Small intestine (tissue), 7 donors: ENCODE results near the gene MCF2L2. TPM values are rescaled to one million over a fixed set of nuclear protein-coding genes. Genes with fewer than 3 reads are reported as not detected.

Experiments used
- DNase-seq, 2 donors: peaks; one replicate each; pipeline versions ENCODE4 v3.0.0 to v3.0.0-alpha.2; 2013
- FAIRE-seq: peaks from 2 replicates; lab custom pipeline; 2012; peaks lifted over from hg19 to GRCh38; lab: Jason Lieb, UNC
- H3K27ac ChIP-seq, 3 donors: one replicate each; pipeline ENCODE4 v1.5.1; 2013; ENCODE audit warnings: low read length in 2 of 3, mild to moderate bottlenecking in 2 of 3, control low read depth in 1 of 3, inconsistent platforms in 1 of 3, low read depth in 1 of 3, moderate library complexity in 1 of 3
- H3K27me3 ChIP-seq, 3 donors: one replicate each; pipeline ENCODE4 v1.6.1; 2013; ENCODE audit warnings: low read length in 3 of 3, inconsistent platforms in 1 of 3; ENCODE audit not compliant: control insufficient read depth in 3 of 3, insufficient read depth in 3 of 3
- H3K36me3 ChIP-seq, 3 donors: one replicate each; pipeline ENCODE4 v1.6.1; 2013; ENCODE audit warnings: low read length in 3 of 3, inconsistent platforms in 1 of 3, low read depth in 1 of 3, mild to moderate bottlenecking in 1 of 3, moderate library complexity in 1 of 3; ENCODE audit not compliant: control insufficient read depth in 3 of 3, insufficient read depth in 2 of 3
- H3K4me1 ChIP-seq, 3 donors: one replicate each; pipeline ENCODE4 v1.6.1; 2013; ENCODE audit warnings: low read length in 2 of 3, inconsistent platforms in 1 of 3, low read depth in 1 of 3, mild to moderate bottlenecking in 1 of 3, moderate library complexity in 1 of 3; ENCODE audit not compliant: control insufficient read depth in 3 of 3, insufficient read depth in 2 of 3
- H3K4me3 ChIP-seq, 3 donors: one replicate each; pipeline ENCODE4 v1.5.1; 2013; ENCODE audit warnings: low read length in 3 of 3, control low read depth in 1 of 3, inconsistent platforms in 1 of 3, low read depth in 1 of 3, mild to moderate bottlenecking in 1 of 3, moderate library complexity in 1 of 3
- H3K9me3 ChIP-seq, 2 donors: one replicate each; pipeline ENCODE4 v1.6.1; 2013; ENCODE audit warnings: low read depth in 1 of 2, low read length in 1 of 2; ENCODE audit not compliant: control insufficient read depth in 2 of 2, insufficient read depth in 1 of 2
- WGBS, 3 donors: extraction: QIAGEN DNeasy Blood & Tissue Kit; methylation state at CpG; one replicate each; pipeline ENCODE4 v1.1.7; 2013; 5-methylcytosine and 5-hydroxymethylcytosine counted together
- polyA plus RNA-seq, 4 donors: library from polyadenylated mRNA; stranded (reverse) in 3 of 4; unstranded in 1 of 4; fragments of 200-250 nt in 3 of 4; fragments of 120-200 nt in 1 of 4; gene quantifications; one replicate each; pipeline versions ENCODE4 v1.2.1 to v1.2.3, GENCODE V29; 2013
- donor health status: healthy with polysubstance abuse.
- donor health status: control.
- donor health status: control.
- donor health status: Bipolar disorder and iron deficiency.
- donor health status: healthy.

Gene MCF2L2
- polyA plus RNA-seq, 4 donors = 1.1 to 1.3 (median 1.2) TPM; not detected in 1

GRCh38 chr3:183313351-183313750, 115.1 kb downstream of the MCF2L2 start:
- no peaks in the 10 kb centered on the region for H3K36me3 ChIP-seq
- H3K4me3 ChIP-seq = no peak overlapping the region
- H3K27ac ChIP-seq = no peak overlapping the region
- DNase-seq (no peak), FAIRE-seq (no peak)
- 72 to 89% (median 88%) methylated on average over 4 of the region's 4 CpGs for WGBS, 3 donors
- H3K9me3 ChIP-seq = no peaks in the 10 kb centered on the region
- H3K4me1 ChIP-seq = peaks cover 8 to 28% (median 9%) of the 10 kb centered on the region in 3 donors
- no peaks in the 10 kb centered on the region for H3K27me3 ChIP-seq

DNA sequence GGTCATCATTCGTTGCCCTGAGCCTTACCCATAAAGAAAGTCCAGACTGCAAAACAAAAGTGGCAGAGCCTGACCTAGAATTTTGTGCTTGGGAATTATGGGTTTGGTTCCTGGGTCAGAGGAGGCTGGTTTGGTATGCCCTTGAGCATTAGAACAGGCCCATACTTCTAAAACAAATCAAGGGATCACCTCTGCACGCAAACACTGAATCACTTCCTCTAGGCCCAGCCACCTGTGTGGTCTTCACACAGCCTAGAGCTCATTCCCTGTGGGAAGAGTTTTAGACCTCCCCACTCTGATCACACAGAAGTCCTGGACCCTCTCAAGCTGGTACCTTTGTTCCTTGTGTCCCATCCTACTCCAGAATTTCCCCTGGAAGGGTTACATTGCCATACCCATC, 116.0 kb downstream of the MCF2L2 start:
- Histone ChIP-seq H3K27ac (no peak overlapping the region), H3K4me3 (no peak overlapping the region), H3K9me3 (no peaks in the 10 kb centered on the region), H3K36me3 (no peaks in the 10 kb centered on the region), H3K27me3 (no peaks in the 10 kb centered on the region), H3K4me1 (peaks cover 10 to 37% (median 10%) of the 10 kb centered on the region in 3 donors)
- 68 to 81% (median 73%) methylated on average over 2 of the region's 2 CpGs for WGBS, 3 donors
- no peak for FAIRE-seq
- DNase-seq = no peak

DNA sequence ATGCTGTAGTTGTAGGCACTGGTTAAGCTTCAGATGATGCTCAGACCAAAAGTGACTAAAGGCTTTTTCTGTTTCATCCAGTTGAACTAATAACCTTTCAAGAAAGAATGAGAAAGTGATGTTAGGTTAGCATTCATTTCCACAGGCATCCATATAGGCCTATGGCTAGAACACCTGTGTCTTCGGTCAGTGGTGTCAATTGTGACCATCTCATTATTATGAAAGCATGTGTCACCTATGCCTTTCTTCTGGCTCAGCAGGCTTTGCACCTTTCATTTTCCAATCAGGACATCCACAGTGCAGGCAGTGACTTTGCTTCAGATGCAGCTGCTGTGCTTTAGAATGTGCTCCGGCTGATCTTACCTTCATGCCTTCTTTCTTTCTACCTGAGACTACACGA, 117.5 kb downstream of the MCF2L2 start:
- 77 to 89% (median 88%) methylated on average over 3 of the region's 3 CpGs for WGBS, 3 donors
- no peak for FAIRE-seq

GRCh38 chr3:183309276-183309675, 119.1 kb downstream of the MCF2L2 start:
- H3K4me1 ChIP-seq = peaks cover 7 to 45% (median 10%) of the 10 kb centered on the region in 3 donors
- H3K36me3 ChIP-seq = no peaks in the 10 kb centered on the region
- no peaks in the 10 kb centered on the region for H3K27me3 ChIP-seq
- WGBS, 3 donors = 11 to 38% (median 27%) methylated on average over 5 of the region's 5 CpGs
- no peak overlapping the region for H3K4me3 ChIP-seq
- DNase-seq (peak; percentile 79 to 97), FAIRE-seq (no peak)
- no peaks in the 10 kb centered on the region for H3K9me3 ChIP-seq
- peak overlapping the region; percentile 13 to 93 (median 89) for H3K27ac ChIP-seq

More for the DNA sequence above, 117.5 kb downstream of the MCF2L2 start:
- no peak for DNase-seq
- Histone ChIP-seq H3K27me3 (no peaks in the 10 kb centered on the region), H3K27ac (no peak overlapping the region), H3K4me3 (no peak overlapping the region), H3K4me1 (peaks cover 10 to 49% (median 11%) of the 10 kb centered on the region in 3 donors), H3K36me3 (no peaks in the 10 kb centered on the region), H3K9me3 (no peaks in the 10 kb centered on the region)

GRCh38 chr3:183308751-183309150, 119.7 kb downstream of the MCF2L2 start:
- Histone ChIP-seq H3K9me3 (no peaks in the 10 kb centered on the region), H3K4me3 (no peak overlapping the region), H3K36me3 (no peaks in the 10 kb centered on the region), H3K27me3 (no peaks in the 10 kb centered on the region), H3K27ac (peak overlapping the region; percentile 6 to 93 (median 89)), H3K4me1 (peaks cover 7 to 50% (median 10%) of the 10 kb centered on the region in 3 donors)
- 75 to 80% (median 78%) methylated on average over 5 of the region's 5 CpGs for WGBS, 3 donors
- no peak for DNase-seq
- no peak for FAIRE-seq

DNA sequence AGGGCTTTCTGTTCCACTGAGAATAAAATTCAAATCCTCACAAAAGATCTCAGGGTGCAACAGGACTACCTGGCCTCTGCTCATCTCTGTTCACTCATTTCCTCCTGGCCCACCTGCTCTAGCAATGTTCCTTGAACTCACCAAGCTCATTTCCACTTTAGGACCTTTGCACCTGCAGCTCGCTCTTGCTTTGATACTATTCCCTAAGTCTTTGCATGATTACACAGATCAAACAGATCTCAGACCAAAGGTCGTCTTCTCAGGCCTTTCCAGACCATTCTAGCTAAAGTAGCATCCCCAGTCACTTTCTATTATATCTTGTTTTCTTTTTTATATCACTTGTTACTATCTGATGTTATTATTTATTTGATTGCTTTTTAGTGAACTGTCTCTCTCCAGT, 120.7 kb downstream of the MCF2L2 start:
- Histone ChIP-seq H3K4me3 (no peak overlapping the region), H3K36me3 (no peaks in the 10 kb centered on the region), H3K27me3 (no peaks in the 10 kb centered on the region), H3K4me1 (peaks cover 7 to 57% (median 10%) of the 10 kb centered on the region in 3 donors), H3K27ac (peak overlapping the region; percentile 89 to 97 (median 93)), H3K9me3 (no peaks in the 10 kb centered on the region)
- DNase-seq (peak; percentile 87 to 98), FAIRE-seq (no peak)
- 12 to 60% (median 39%) methylated on average over 2 of the region's 2 CpGs for WGBS, 3 donors

DNA sequence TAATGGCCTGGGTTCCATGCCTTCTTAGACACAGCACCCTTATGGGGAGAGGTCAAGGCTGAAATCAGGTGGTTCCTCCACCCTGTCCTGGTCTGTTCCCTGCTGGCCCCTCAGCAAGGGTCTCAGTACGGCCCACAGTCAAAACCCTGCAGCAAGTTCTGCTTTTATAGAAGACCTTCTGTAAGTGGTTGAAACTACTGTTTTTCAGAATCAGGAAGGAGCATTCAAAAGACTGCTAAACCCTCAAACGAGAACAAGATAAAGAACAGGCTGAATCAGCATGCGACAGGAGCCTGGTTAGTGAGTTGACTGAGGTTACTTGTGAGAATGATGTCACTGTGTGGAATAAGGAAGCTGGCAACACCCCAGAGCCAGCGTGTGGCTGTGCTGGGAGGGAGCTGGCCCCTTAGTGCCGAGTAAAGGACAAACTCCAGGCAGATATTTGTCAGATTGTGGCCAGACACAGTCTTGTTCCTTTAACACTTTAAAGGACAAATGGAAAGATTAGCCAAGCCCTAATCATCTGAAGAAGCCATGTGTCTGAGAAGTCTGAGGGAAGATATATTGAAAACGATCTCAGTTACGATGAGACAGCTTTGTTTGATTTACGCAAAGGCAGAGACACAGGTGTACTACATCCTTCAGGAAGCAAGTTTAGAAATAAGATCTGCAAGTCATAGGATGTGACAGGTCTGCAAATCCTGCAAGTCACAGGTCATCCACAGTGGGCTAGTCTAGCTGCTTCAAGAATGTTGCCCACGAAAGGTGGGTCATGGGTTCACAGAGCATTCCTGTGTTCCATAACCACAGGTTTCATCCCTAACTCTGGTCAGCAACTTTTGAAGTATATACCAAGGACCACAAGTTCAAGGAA, 121.4 kb downstream of the MCF2L2 start:
- H3K4me3 ChIP-seq = no peak overlapping the region
- WGBS, 3 donors = 9 to 30% (median 27%) methylated on average over 9 of the region's 9 CpGs
- no peak for FAIRE-seq

DNA sequence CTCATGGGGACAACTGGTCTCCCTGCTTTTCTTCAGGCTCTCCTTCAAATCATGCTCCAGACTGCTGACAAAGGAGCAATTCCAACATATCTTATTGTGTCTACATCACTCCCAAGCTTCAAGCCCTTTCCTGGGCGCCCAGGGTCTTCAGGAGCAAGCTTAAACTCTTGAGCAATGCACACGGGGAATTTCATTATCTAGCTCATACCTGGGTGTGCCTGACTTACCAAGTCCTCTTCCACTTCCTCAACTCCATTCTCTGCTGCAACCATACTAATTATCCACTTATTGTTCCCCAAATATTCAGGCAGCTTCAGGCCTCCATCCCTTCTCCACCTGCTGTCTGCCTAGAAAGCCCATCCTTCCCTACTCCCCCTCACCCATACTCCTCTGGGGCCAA, 124.7 kb downstream of the MCF2L2 start:
- H3K9me3 ChIP-seq = no peaks in the 10 kb centered on the region
- 40 to 62% (median 51%) methylated on average over 2 of the region's 2 CpGs for WGBS, 3 donors
- DNase-seq = peak; percentile 58 to 72
- peak overlapping the region in 1 of 3 donors; percentile 46 for H3K27ac ChIP-seq
- FAIRE-seq = no peak
- H3K27me3 ChIP-seq = no peaks in the 10 kb centered on the region
- no peak overlapping the region for H3K4me3 ChIP-seq
- peaks cover 4 to 60% (median 6%) of the 10 kb centered on the region in 3 donors for H3K4me1 ChIP-seq
- H3K36me3 ChIP-seq = no peaks in the 10 kb centered on the region

More for the DNA sequence above, 121.4 kb downstream of the MCF2L2 start:
- H3K4me1 ChIP-seq = peaks cover 7 to 64% (median 10%) of the 10 kb centered on the region in 3 donors
- H3K36me3 ChIP-seq = no peaks in the 10 kb centered on the region
- H3K9me3 ChIP-seq = no peaks in the 10 kb centered on the region
- H3K27me3 ChIP-seq = no peaks in the 10 kb centered on the region
- peak overlapping the region; percentile 89 to 97 (median 93) for H3K27ac ChIP-seq
- peak; percentile 95 to 99 for DNase-seq
